Measurements from ENCODE around the gene OSTN.
"Not testable (repeated sequence)": the region's sequence is repeated elsewhere in the genome, so short reads cannot be mapped to it uniquely, and the experiment has no call there.

DNA sequence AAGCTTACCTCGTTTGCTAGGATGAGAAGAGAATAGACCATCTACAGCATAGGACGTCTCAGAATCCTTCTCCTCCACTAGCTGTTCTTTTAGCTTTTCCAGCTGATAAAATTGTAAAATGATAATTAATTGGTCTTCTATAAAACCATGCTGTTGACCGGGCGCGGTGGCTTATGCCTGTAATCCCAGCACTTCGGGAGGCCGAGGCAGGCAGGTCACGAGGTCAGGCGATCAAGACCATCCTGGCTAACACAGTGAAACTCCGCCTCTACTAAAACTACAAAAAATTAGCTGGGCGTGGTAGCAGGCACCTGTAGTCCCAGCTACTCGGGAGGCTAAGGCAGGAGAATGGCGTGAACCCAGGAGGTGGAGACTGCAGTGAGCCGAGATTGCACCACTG, 76.2 kb downstream of the OSTN start:
- not testable (repeated sequence) for TF ChIP-seq EP300, POLR2A (IDR thresholded peaks at IDR 0.05)
- TF ChIP-seq, protein P1, sequence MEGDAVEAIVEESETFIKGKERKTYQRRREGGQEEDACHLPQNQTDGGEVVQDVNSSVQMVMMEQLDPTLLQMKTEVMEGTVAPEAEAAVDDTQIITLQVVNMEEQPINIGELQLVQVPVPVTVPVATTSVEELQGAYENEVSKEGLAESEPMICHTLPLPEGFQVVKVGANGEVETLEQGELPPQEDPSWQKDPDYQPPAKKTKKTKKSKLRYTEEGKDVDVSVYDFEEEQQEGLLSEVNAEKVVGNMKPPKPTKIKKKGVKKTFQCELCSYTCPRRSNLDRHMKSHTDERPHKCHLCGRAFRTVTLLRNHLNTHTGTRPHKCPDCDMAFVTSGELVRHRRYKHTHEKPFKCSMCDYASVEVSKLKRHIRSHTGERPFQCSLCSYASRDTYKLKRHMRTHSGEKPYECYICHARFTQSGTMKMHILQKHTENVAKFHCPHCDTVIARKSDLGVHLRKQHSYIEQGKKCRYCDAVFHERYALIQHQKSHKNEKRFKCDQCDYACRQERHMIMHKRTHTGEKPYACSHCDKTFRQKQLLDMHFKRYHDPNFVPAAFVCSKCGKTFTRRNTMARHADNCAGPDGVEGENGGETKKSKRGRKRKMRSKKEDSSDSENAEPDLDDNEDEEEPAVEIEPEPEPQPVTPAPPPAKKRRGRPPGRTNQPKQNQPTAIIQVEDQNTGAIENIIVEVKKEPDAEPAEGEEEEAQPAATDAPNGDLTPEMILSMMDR (IDR thresholded peaks at IDR 0.05): not testable (repeated sequence)

All from ovary (tissue), 3 donors.